ENCODE data around the gene C11orf65.

DNA sequence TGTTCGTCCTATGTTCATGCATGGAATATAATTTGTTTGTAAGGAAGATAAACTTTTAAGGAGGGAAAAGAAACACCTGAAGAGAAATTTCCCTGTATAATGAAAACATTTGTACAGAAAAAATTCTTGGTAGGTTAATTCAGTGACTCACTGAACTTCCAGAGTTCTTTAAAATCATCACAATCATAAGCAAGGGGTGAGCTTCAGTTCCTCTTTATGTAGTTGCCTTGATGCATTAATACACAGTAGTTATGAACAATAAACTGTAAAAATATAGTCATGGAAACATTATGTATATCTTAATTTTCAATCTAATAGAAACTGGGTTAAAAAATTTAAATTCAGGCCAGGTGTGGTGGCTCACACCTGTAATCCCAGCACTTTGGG lies 1.1 kb upstream of the C11orf65 start:
- TF ChIP-seq ZNF274 (IDR thresholded peaks at IDR 0.05; ENCODE audit: low read depth, low read length): no peak
- no peak for TF ChIP-seq YY1 (IDR thresholded peaks at IDR 0.05; ENCODE audit: insufficient read depth, insufficient read length)
- no peak for TF ChIP-seq SUZ12 (IDR thresholded peaks at IDR 0.05; ENCODE audit: extremely low read depth, insufficient read depth, insufficient read length)
